ENCODE data around the gene HELT. TPM values are rescaled to one million over a fixed set of nuclear protein-coding genes. Genes with fewer than 3 reads are reported as not detected.

HELT gene
- polyA plus RNA-seq, 1 donor = not detected

- DNase-seq = peak; percentile 11
These were observed 13.6 kb upstream of the HELT start for GRCh38 chr4:185004562-185005218.

- DNase-seq = peak; percentile 76
These were observed 13.0 kb upstream of the HELT start for GRCh38 chr4:185005219-185005819.

GRCh38 chr4:185011408-185011807 lies 6.9 kb upstream of the HELT start:
- DNase-seq = no peak

GRCh38 chr4:185013417-185014125 lies 4.7 kb upstream of the HELT start:
- DNase-seq = no peak

- no peak for DNase-seq
These were observed 3.2 kb upstream of the HELT start for GRCh38 chr4:185015108-185015507.

GRCh38 chr4:185016101-185016940 lies 2.0 kb upstream of the HELT start:
- DNase-seq = no peak

- no peak for DNase-seq
These were observed 1.1 kb upstream of the HELT start for GRCh38 chr4:185016946-185017758.

DNA sequence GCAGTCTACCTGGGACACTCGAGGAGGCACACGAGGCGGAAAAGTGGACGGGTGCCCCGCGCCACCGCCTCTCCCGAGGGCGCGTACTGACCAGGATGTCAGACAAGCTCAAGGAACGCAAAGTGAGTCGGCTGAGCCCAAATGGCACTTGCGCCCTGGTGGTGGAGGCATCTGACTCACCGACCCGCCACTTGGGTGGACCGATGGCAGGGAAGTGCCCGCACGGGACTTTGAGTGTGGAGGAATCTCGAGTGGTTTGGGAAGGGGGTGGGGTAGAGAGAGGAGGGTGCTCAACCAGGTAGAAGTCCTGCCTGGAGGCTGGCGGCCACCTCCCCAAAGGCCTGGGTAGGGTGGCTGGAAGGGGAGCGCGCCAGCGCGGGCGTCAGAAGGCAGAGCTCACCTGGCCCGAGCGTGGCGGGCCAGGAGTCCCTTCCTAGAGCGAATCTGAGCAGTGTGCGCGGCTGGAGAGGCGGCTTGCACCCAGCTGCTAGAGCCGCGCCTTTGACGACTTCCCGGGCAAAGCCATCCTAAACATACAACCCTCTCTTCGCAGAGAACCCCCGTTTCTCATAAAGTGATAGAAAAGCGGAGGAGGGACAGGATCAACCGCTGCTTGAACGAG lies 655 bp downstream of the HELT start:
- DNase-seq = no peak

DNA sequence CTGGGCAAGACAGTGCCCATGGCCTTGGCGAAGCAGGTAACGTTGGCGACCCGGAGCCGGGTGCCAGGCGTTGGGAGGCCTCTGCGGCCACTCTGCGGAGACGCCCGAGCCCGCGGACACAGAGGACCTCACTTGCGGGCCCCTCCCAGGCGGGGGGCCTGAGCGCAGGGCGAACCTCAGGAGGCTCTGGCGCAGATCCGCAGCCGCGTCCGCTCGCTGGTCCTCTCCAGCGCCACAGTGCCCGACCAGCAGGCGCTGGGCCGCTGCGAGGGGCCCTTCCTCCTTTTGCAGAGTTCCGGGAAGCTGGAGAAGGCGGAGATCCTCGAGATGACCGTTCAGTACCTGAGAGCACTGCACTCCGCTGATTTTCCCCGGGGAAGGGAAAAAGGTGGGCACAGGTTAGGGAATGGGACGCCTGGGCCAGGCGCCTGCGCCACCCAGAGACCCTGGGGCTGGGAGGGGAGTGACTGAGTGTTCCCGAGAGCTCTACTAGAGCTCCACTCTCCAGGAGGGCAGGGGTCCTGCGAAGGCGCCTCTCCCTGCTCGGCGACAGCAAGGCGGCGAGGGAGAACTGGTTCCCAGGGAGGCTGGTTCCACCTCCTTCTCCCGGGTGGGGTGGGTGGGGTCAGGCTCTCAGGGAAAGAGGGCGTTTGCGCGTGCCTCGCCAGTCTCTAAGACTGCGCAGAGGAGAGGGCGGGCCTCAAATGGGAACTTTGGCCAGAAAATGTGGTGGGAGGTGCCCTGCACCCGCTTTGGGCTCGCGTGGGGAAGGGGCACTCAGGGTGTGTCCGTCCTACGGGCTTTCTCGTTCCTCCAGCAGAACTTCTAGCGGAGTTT lies 1.4 kb downstream of the HELT start:
- no peak for DNase-seq

GRCh38 chr4:185020293-185020808 lies 2.1 kb downstream of the HELT start:
- DNase-seq = no peak

- no peak for DNase-seq
These were observed 2.8 kb downstream of the HELT start for GRCh38 chr4:185020863-185021761.

DNA sequence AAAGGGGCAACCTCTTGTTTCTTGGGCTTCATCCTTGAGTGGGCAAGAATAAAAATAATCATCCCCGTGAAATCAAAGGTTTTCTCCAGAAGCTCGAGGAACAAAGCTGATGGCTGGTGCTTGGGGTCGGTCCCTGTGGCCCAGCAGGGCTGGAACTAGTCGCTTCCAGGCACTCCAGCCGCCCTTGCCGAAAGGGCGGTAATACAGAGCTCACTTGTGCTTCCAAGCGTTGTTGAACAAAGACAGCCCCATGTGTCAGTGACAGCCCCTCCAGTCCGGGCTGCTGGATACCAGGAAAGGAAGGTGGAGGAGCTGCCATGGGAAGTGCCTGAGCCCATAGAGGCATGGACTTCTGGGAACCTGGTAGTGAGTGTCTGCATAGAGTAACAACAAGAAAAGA lies 5.2 kb downstream of the HELT start:
- no peak for DNase-seq

GRCh38 chr4:185028625-185029024 lies 10.3 kb downstream of the HELT start:
- no peak for DNase-seq

DNA sequence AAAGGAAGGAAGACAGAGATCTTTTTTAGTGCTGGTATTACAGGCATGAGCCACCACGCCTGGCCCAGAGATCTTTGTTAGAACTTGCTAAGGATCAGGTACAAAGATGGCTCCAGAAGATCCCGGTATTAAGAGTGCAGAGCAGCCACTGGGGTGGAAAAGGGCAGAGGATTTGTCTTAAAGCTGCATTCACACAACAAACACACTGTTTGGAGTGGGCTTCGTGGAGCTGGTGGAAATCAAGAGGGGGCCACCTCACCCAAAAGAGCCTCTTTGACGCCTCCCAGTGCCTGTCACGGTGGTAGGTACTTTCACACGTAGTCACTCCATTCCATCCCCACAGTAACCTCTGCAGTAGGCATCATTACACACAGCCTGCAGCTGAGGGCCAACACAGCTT lies 13.3 kb downstream of the HELT start:
- no peak for DNase-seq

DNA sequence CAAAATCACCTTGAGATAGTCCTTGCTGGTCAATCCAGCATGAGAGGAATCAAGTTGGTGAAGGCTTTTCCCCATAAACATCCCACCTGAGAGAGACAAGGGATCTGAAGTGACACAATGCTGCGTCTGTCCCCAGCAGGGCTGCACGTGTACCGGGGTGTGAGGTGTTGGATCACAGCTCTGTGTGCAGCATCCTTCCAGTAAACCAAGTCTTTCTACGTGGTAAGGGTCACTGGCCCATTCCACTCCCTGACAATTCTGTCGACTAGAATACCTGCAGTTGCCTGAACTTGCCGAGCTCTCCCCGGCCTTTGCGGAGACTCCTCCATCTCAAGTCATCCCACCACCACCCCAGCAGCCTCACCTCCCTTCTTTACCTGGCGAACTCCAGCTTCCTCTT lies 14.8 kb downstream of the HELT start:
- DNase-seq = no peak

DNA sequence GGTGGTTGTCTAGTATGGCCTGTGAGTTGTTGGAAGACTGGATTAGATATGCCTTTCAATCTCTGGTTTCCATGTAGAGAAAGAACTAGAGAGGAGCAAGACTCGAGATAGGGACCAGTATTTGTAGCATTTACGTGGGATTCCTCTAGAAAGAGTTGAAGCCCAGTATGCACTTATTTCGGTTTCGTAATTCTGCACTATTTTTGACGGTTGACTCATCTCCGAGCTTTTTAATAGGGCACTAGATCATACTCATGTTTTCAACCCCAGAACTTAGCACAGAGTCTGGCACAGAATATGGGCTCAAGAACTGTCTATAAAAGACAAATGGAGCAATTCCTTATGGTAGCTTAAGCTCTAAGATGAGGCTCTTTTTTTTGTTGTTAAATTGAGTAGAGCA lies 15.7 kb downstream of the HELT start:
- no peak for DNase-seq

- DNase-seq = no peak
These were observed 17.0 kb downstream of the HELT start for GRCh38 chr4:185035284-185035683.

GRCh38 chr4:185036019-185036418 lies 17.7 kb downstream of the HELT start:
- DNase-seq = no peak

- no peak for DNase-seq
These were observed 18.6 kb downstream of the HELT start for GRCh38 chr4:185036842-185037241.

Measured in hindlimb muscle (tissue), 1 donor.